ENCODE results near the gene FAF1. TPM values are rescaled to one million over a fixed set of nuclear protein-coding genes. Genes with fewer than 3 reads are reported as not detected.

The FAF1 gene
- total and polyA plus RNA-seq, 4 donors: 8.6 to 45.0 (median 18.2) TPM

DNA sequence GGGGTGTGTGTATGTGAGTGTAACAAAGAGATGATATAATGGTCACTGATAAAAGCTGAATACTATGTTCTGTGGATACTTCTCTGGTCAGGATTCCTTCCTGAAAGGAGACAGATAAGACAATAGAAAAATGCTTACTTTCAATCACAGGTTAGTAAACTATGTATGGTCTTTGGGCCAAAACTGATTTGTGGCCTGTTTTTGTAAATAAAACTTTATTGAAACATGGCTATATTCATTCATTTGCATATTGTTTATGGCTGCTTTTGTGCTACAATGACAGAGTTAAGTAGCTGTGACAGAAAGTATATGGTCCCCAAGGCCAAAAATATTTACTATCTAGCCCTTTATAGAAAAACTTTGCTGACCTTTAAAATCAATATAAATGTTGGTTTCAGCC, 454.6 kb downstream of the FAF1 start:
- H3K27ac ChIP-seq (ENCODE audit: low read depth in 1 of 2, low read length in 2 of 2): no peak overlapping the region
- peaks cover 2 to 10% (median 5%) of the 10 kb centered on the region in 4 donors for H3K36me3 ChIP-seq (ENCODE audit: control insufficient read depth in 4 of 4, insufficient read depth in 3 of 4, low read depth in 1 of 4, low read length in 3 of 4)
- no peak overlapping the region for H3K4me3 ChIP-seq (ENCODE audit: low read depth in 1 of 3, low read length in 3 of 3)
- TF ChIP-seq, protein P1, sequence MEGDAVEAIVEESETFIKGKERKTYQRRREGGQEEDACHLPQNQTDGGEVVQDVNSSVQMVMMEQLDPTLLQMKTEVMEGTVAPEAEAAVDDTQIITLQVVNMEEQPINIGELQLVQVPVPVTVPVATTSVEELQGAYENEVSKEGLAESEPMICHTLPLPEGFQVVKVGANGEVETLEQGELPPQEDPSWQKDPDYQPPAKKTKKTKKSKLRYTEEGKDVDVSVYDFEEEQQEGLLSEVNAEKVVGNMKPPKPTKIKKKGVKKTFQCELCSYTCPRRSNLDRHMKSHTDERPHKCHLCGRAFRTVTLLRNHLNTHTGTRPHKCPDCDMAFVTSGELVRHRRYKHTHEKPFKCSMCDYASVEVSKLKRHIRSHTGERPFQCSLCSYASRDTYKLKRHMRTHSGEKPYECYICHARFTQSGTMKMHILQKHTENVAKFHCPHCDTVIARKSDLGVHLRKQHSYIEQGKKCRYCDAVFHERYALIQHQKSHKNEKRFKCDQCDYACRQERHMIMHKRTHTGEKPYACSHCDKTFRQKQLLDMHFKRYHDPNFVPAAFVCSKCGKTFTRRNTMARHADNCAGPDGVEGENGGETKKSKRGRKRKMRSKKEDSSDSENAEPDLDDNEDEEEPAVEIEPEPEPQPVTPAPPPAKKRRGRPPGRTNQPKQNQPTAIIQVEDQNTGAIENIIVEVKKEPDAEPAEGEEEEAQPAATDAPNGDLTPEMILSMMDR (IDR thresholded peaks at IDR 0.05; ENCODE audit: low read depth, low read length, missing input control): no peak
- no peak for TF ChIP-seq SP1 (IDR thresholded peaks at IDR 0.05)
- no peak for TF ChIP-seq YY1 (IDR thresholded peaks at IDR 0.05)
- TF ChIP-seq TAF1 (conservative IDR thresholded peaks at IDR 0.05): no peak
- TF ChIP-seq, protein P2, sequence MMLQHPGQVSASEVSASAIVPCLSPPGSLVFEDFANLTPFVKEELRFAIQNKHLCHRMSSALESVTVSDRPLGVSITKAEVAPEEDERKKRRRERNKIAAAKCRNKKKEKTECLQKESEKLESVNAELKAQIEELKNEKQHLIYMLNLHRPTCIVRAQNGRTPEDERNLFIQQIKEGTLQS (IDR thresholded peaks at IDR 0.05): no peak
- no peak for TF ChIP-seq NR2F2 (IDR thresholded peaks at IDR 0.05)
- no peaks in the 10 kb centered on the region for H3K4me1 ChIP-seq (ENCODE audit: control insufficient read depth in 4 of 4, insufficient read depth in 4 of 4, low read length in 3 of 4)
- no peaks in the 10 kb centered on the region for H3K9me3 ChIP-seq (ENCODE audit: control insufficient read depth in 4 of 4, low read length in 3 of 4)
- DNase-seq (ENCODE audit: low spot score): no peak
- H3K27me3 ChIP-seq (ENCODE audit: control insufficient read depth in 4 of 4, insufficient read depth in 4 of 4, low read length in 3 of 4): no peaks in the 10 kb centered on the region
- H3K9ac ChIP-seq (ENCODE audit: low read depth in 1 of 2, low read length in 2 of 2): no peak overlapping the region

DNA sequence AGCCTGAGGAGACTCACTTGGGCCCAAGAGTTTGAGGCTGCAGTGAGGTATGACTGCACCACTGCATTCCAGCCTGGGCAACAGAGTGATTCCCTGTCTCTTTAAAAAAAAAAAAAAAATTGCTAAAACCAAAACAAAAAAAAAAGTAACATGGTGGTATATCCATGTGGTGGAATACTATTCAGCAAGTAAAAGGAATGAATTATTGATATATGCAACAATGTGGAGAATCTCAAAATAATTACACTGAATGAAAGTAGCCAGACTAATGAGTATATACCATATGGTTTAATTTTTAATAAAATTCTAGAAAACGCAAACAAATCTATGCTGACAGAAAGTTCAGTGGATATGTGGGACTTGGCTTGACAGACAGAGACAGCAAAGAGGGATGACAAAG, 456.6 kb downstream of the FAF1 start:
- peaks cover 2 to 9% (median 5%) of the 10 kb centered on the region in 4 donors for H3K36me3 ChIP-seq (ENCODE audit: control insufficient read depth in 4 of 4, insufficient read depth in 3 of 4, low read depth in 1 of 4, low read length in 3 of 4)
- 97% methylated on average over 1 of the region's 1 CpG for WGBS
- H3K9ac ChIP-seq (ENCODE audit: low read depth in 1 of 2, low read length in 2 of 2): no peak overlapping the region

DNA sequence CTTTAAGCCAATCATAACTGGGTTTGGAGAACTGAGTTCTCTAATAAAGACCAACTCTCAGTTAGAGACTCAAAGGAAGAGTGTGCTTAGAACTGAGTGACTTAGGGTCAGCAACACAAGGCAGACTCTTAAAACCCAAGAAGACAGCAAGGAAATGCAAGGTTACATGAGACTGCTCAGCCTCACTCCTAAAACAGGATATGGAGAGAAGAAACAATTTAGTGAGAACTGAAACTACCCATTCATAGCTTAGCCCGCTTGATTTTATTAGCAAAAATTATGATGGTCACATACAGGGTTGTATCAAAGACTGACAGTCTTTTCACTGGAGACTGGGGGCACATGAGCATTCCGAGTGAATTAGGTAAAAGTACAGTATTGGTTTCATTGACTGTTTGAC, 457.9 kb downstream of the FAF1 start:
- H3K9me3 ChIP-seq (ENCODE audit: control insufficient read depth in 4 of 4, low read length in 3 of 4): no peaks in the 10 kb centered on the region
- no peak overlapping the region for H3K27ac ChIP-seq (ENCODE audit: low read depth in 1 of 2, low read length in 2 of 2)
- no peaks in the 10 kb centered on the region for H3K27me3 ChIP-seq (ENCODE audit: control insufficient read depth in 4 of 4, insufficient read depth in 4 of 4, low read length in 3 of 4)
- H3K9ac ChIP-seq (ENCODE audit: low read depth in 1 of 2, low read length in 2 of 2): no peak overlapping the region
- TF ChIP-seq, protein P1 (IDR thresholded peaks at IDR 0.05; ENCODE audit: low read depth, low read length, missing input control): no peak
- no peak for TF ChIP-seq RXRA (IDR thresholded peaks at IDR 0.05)
- no peak for TF ChIP-seq MAX (IDR thresholded peaks at IDR 0.05)
- TF ChIP-seq HNF4G (IDR thresholded peaks at IDR 0.05): no peak
- TF ChIP-seq, protein P3, sequence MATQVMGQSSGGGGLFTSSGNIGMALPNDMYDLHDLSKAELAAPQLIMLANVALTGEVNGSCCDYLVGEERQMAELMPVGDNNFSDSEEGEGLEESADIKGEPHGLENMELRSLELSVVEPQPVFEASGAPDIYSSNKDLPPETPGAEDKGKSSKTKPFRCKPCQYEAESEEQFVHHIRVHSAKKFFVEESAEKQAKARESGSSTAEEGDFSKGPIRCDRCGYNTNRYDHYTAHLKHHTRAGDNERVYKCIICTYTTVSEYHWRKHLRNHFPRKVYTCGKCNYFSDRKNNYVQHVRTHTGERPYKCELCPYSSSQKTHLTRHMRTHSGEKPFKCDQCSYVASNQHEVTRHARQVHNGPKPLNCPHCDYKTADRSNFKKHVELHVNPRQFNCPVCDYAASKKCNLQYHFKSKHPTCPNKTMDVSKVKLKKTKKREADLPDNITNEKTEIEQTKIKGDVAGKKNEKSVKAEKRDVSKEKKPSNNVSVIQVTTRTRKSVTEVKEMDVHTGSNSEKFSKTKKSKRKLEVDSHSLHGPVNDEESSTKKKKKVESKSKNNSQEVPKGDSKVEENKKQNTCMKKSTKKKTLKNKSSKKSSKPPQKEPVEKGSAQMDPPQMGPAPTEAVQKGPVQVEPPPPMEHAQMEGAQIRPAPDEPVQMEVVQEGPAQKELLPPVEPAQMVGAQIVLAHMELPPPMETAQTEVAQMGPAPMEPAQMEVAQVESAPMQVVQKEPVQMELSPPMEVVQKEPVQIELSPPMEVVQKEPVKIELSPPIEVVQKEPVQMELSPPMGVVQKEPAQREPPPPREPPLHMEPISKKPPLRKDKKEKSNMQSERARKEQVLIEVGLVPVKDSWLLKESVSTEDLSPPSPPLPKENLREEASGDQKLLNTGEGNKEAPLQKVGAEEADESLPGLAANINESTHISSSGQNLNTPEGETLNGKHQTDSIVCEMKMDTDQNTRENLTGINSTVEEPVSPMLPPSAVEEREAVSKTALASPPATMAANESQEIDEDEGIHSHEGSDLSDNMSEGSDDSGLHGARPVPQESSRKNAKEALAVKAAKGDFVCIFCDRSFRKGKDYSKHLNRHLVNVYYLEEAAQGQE (IDR thresholded peaks at IDR 0.05): no peak
- TF ChIP-seq YY1 (IDR thresholded peaks at IDR 0.05): no peak
- TF ChIP-seq EGR1 (IDR thresholded peaks at IDR 0.05; ENCODE audit: low read depth in 2 of 2): no peak
- TF ChIP-seq, protein P4, sequence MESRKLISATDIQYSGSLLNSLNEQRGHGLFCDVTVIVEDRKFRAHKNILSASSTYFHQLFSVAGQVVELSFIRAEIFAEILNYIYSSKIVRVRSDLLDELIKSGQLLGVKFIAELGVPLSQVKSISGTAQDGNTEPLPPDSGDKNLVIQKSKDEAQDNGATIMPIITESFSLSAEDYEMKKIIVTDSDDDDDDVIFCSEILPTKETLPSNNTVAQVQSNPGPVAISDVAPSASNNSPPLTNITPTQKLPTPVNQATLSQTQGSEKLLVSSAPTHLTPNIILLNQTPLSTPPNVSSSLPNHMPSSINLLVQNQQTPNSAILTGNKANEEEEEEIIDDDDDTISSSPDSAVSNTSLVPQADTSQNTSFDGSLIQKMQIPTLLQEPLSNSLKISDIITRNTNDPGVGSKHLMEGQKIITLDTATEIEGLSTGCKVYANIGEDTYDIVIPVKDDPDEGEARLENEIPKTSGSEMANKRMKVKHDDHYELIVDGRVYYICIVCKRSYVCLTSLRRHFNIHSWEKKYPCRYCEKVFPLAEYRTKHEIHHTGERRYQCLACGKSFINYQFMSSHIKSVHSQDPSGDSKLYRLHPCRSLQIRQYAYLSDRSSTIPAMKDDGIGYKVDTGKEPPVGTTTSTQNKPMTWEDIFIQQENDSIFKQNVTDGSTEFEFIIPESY (IDR thresholded peaks at IDR 0.05): no peak
- TF ChIP-seq HNF4A (conservative IDR thresholded peaks at IDR 0.05): no peak
- TF ChIP-seq SP1 (IDR thresholded peaks at IDR 0.05): no peak
- TF ChIP-seq TAF1 (conservative IDR thresholded peaks at IDR 0.05): no peak
- no peak overlapping the region for H3K4me3 ChIP-seq (ENCODE audit: low read depth in 1 of 3, low read length in 3 of 3)
- 95% methylated on average over 2 of the region's 2 CpGs for WGBS
- DNase-seq (ENCODE audit: low spot score): no peak
- peaks cover 2 to 9% (median 8%) of the 10 kb centered on the region in 4 donors for H3K36me3 ChIP-seq (ENCODE audit: control insufficient read depth in 4 of 4, insufficient read depth in 3 of 4, low read depth in 1 of 4, low read length in 3 of 4)
- no peaks in the 10 kb centered on the region for H3K4me1 ChIP-seq (ENCODE audit: control insufficient read depth in 4 of 4, insufficient read depth in 4 of 4, low read length in 3 of 4)

More for the DNA sequence above, 456.6 kb downstream of the FAF1 start:
- H3K27me3 ChIP-seq (ENCODE audit: control insufficient read depth in 4 of 4, insufficient read depth in 4 of 4, low read length in 3 of 4): no peaks in the 10 kb centered on the region
- no peaks in the 10 kb centered on the region for H3K4me1 ChIP-seq (ENCODE audit: control insufficient read depth in 4 of 4, insufficient read depth in 4 of 4, low read length in 3 of 4)
- DNase-seq (ENCODE audit: low spot score): no peak
- no peak overlapping the region for H3K4me3 ChIP-seq (ENCODE audit: low read depth in 1 of 3, low read length in 3 of 3)
- no peaks in the 10 kb centered on the region for H3K9me3 ChIP-seq (ENCODE audit: control insufficient read depth in 4 of 4, low read length in 3 of 4)
- H3K27ac ChIP-seq (ENCODE audit: low read depth in 1 of 2, low read length in 2 of 2): no peak overlapping the region
- TF ChIP-seq TAF1 (conservative IDR thresholded peaks at IDR 0.05) (no peak), SP1 (IDR thresholded peaks at IDR 0.05) (no peak), NR2F2 (IDR thresholded peaks at IDR 0.05) (no peak), MAX (IDR thresholded peaks at IDR 0.05) (no peak)

Measured in liver (tissue), 9 donors.